LHCN-M2 (cell line): Measurements from ENCODE around the gene RPA4. TPM values are rescaled to one million over a fixed set of nuclear protein-coding genes. Genes with fewer than 3 reads are reported as not detected.

ENCODE experiments used
- total RNA-seq: library from RNA; depleted of rRNA; stranded (reverse); fragments of >200 nt; gene quantifications from 2 replicates; pipeline ENCODE4 v1.2.3, GENCODE V29; 2014; rRNA removed

Gene RPA4
- total RNA-seq, 1 experiment from 2014 or later, result not detected

Other genes starting within 250 kb of the RPA4 start
- gene DIAPH2, start 199.1 kb upstream of the RPA4 start, total RNA-seq, result 12.1 and 15.1 TPM in 2 replicates